H4 (cell line): ENCODE data around the gene MAPK8IP3. TPM values are rescaled to one million over a fixed set of nuclear protein-coding genes. Genes with fewer than 3 reads are reported as not detected.

Experiments
- DNase-seq: peaks from one replicate; pipeline ENCODE4 v3.0.0-alpha.2; 2015; ENCODE audit warnings: low spot score
- total RNA-seq: library from RNA; depleted of rRNA; stranded (reverse); fragments of >200 nt; shearing (Covaris generic); gene quantifications from 2 replicates; pipeline ENCODE4 v1.2.3, GENCODE V29; 2014

The MAPK8IP3 gene
- total RNA-seq, 1 experiment from 2014 or later, result 2.6 TPM

- no peak for DNase-seq
Observed at GRCh38 chr16:1734816-1735215, 28.8 kb downstream of the MAPK8IP3 start.

GRCh38 chr16:1740234-1740633 lies 34.2 kb downstream of the MAPK8IP3 start:
- no peak for DNase-seq

GRCh38 chr16:1740781-1741490 lies 34.9 kb downstream of the MAPK8IP3 start:
- no peak for DNase-seq

- no peak for DNase-seq
Observed at GRCh38 chr16:1741553-1742165, 35.7 kb downstream of the MAPK8IP3 start.

GRCh38 chr16:1743376-1744337 lies 37.7 kb downstream of the MAPK8IP3 start:
- no peak for DNase-seq

- DNase-seq, result no peak
Observed at GRCh38 chr16:1744338-1744840, 38.4 kb downstream of the MAPK8IP3 start.

GRCh38 chr16:1745181-1745899 lies 39.3 kb downstream of the MAPK8IP3 start:
- peak; percentile 70 for DNase-seq

- DNase-seq, result peak; percentile 96
Observed at GRCh38 chr16:1745900-1746692, 40.1 kb downstream of the MAPK8IP3 start.

- DNase-seq, result no peak
Observed at GRCh38 chr16:1746693-1747195, 40.7 kb downstream of the MAPK8IP3 start.

GRCh38 chr16:1747934-1748333 lies 41.9 kb downstream of the MAPK8IP3 start:
- DNase-seq, result no peak

GRCh38 chr16:1749152-1750117 lies 43.4 kb downstream of the MAPK8IP3 start:
- no peak for DNase-seq

GRCh38 chr16:1751946-1752345 lies 46.0 kb downstream of the MAPK8IP3 start:
- no peak for DNase-seq

- no peak for DNase-seq
Observed at GRCh38 chr16:1752853-1753252, 46.9 kb downstream of the MAPK8IP3 start.

- no peak for DNase-seq
Observed at GRCh38 chr16:1754204-1754603, 48.2 kb downstream of the MAPK8IP3 start.

GRCh38 chr16:1757714-1758461 lies 51.9 kb downstream of the MAPK8IP3 start:
- DNase-seq, result no peak

- DNase-seq, result no peak
Observed at GRCh38 chr16:1758923-1759322, 52.9 kb downstream of the MAPK8IP3 start.

GRCh38 chr16:1759511-1759910 lies 53.5 kb downstream of the MAPK8IP3 start:
- no peak for DNase-seq

- no peak for DNase-seq
Observed at GRCh38 chr16:1760911-1761310, 54.9 kb downstream of the MAPK8IP3 start.

- no peak for DNase-seq
Observed at GRCh38 chr16:1761751-1762150, 55.8 kb downstream of the MAPK8IP3 start.
